OCI-LY3 (cell line): ENCODE results near the gene OR2L8.

ENCODE experiments used
- H2AFZ ChIP-seq: fragments of 200-600, 300-600 bp; shearing (Covaris generic); 2 replicates; pipeline ENCODE4 v1.6.0; 2014; ENCODE audit warnings: antibody characterized with exemption, low read depth, low read length
- H3K27ac ChIP-seq: fragments of 200-600, 300-600 bp; sonication (generic); 2 replicates; pipeline ENCODE4 v1.5.1; 2014; ENCODE audit warnings: mild to moderate bottlenecking, low read length, moderate library complexity, mixed read lengths
- H3K27me3 ChIP-seq: fragments of 200-600, 300-600 bp; sonication (generic); 2 replicates; pipeline ENCODE4 v1.6.1; 2014; ENCODE audit warnings: low read depth, low read length, mixed read lengths
- H3K36me3 ChIP-seq: fragments of 200-600, 300-600 bp; sonication (generic); replicated peaks from 2 replicates; pipeline ENCODE3; 2014; ENCODE audit warnings: low read depth, low read length, mixed read lengths
- H3K4me1 ChIP-seq: fragments of 300-600, 200-600 bp; sonication (generic); 2 replicates; pipeline ENCODE4 v1.6.1; 2014; ENCODE audit warnings: low read length, mixed read lengths
- H3K4me2 ChIP-seq: fragments of 200-600, 300-600 bp; sonication (generic); 2 replicates; pipeline ENCODE4 v1.6.1; 2014; ENCODE audit warnings: low read length, mixed read lengths
- H3K4me3 ChIP-seq: fragments of 300-600, 200-600 bp; sonication (generic); 2 replicates; pipeline ENCODE4 v1.5.1; 2014; ENCODE audit warnings: antibody characterized with exemption, mild to moderate bottlenecking, low read length, moderate library complexity
- H3K79me2 ChIP-seq: fragments of 300-600, 200-600 bp; shearing (Covaris generic); 2 replicates; pipeline ENCODE4 v1.6.1; 2014; ENCODE audit warnings: mild to moderate bottlenecking, low read length, mixed read lengths
- H3K9ac ChIP-seq: fragments of 300-600, 200-600 bp; shearing (Covaris generic); 2 replicates; pipeline ENCODE4 v1.6.0; 2014; ENCODE audit warnings: mild to moderate bottlenecking, low read length, moderate library complexity
- H3K9me3 ChIP-seq: fragments of 200-600, 300-600 bp; shearing (Covaris generic); 2 replicates; pipeline ENCODE4 v1.6.1; 2014; ENCODE audit warnings: low read length, mixed read lengths; ENCODE audit not compliant: insufficient read depth
- H4K20me1 ChIP-seq: fragments of 200-600, 300-600 bp; sonication (generic); 2 replicates; pipeline ENCODE4 v1.6.1; 2016; ENCODE audit warnings: low read length, mixed read lengths; ENCODE audit not compliant: insufficient read depth
- EZH2phosphoT487 ChIP-seq: fragments of 200-600 bp; shearing (Covaris generic); IDR thresholded peaks from 2 replicates; pipeline ENCODE4 v1.6.1; 2018; ENCODE audit warnings: antibody characterized with exemption, mixed run types, low read depth
- TF ChIP-seq, protein P1 (sequence below): fragments of 200-600, 300-600 bp; sonication (generic); IDR thresholded peaks from 2 replicates; pipeline ENCODE4 v1.5.1; 2014; ENCODE audit warnings: antibody characterized with exemption, low read length, low read depth

The OR2L8 gene

GRCh38 chr1:247906504-247907047, 42.1 kb upstream of the OR2L8 start:
- H3K4me3 ChIP-seq, result no peak overlapping the region

DNA sequence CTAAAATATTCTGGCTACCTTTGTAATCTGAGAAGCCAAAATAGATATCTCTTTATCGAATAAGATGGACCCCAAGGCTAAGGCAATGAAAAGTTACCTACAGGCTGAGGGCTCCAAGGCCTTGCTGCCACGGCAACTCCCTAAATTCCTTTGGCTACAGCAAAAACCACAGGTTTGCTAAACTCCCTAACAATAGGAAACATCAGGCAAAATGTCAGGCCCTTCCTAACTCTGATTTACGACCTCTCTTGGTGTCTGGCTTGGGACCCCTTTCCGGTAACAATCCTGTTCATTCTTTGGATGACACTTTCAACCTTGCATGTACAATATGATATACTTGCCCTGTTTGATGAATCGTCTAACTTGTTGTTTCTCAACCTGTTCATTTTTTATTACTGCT, 39.9 kb upstream of the OR2L8 start:
- Histone ChIP-seq H3K36me3 (no peaks in the 10 kb centered on the region), H3K4me2 (no peak overlapping the region), H4K20me1 (no peaks in the 10 kb centered on the region), H2AFZ (no peak overlapping the region), H3K79me2 (no peaks in the 10 kb centered on the region), H3K4me1 (no peaks in the 10 kb centered on the region), H3K9me3 (no peaks in the 10 kb centered on the region), H3K27me3 (no peaks in the 10 kb centered on the region), H3K4me3 (no peak overlapping the region), H3K27ac (no peak overlapping the region), H3K9ac (no peak overlapping the region)
- TF ChIP-seq EZH2phosphoT487, result no peak
- TF ChIP-seq, protein P1, sequence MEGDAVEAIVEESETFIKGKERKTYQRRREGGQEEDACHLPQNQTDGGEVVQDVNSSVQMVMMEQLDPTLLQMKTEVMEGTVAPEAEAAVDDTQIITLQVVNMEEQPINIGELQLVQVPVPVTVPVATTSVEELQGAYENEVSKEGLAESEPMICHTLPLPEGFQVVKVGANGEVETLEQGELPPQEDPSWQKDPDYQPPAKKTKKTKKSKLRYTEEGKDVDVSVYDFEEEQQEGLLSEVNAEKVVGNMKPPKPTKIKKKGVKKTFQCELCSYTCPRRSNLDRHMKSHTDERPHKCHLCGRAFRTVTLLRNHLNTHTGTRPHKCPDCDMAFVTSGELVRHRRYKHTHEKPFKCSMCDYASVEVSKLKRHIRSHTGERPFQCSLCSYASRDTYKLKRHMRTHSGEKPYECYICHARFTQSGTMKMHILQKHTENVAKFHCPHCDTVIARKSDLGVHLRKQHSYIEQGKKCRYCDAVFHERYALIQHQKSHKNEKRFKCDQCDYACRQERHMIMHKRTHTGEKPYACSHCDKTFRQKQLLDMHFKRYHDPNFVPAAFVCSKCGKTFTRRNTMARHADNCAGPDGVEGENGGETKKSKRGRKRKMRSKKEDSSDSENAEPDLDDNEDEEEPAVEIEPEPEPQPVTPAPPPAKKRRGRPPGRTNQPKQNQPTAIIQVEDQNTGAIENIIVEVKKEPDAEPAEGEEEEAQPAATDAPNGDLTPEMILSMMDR, result no peak

More at GRCh38 chr1:247906504-247907047, 42.1 kb upstream of the OR2L8 start:
- Histone ChIP-seq H3K27me3 (no peaks in the 10 kb centered on the region), H3K4me2 (no peak overlapping the region), H3K9me3 (no peaks in the 10 kb centered on the region), H3K9ac (no peak overlapping the region), H4K20me1 (no peaks in the 10 kb centered on the region), H2AFZ (no peak overlapping the region), H3K27ac (no peak overlapping the region), H3K4me1 (no peaks in the 10 kb centered on the region), H3K79me2 (no peaks in the 10 kb centered on the region), H3K36me3 (no peaks in the 10 kb centered on the region)
- TF ChIP-seq EZH2phosphoT487, result no peak
- TF ChIP-seq, protein P1, result no peak

- no peaks in the 10 kb centered on the region for H3K9me3 ChIP-seq
- H4K20me1 ChIP-seq, result no peaks in the 10 kb centered on the region
- H3K27me3 ChIP-seq, result no peaks in the 10 kb centered on the region
- H3K27ac ChIP-seq, result no peak overlapping the region
- H3K36me3 ChIP-seq, result no peaks in the 10 kb centered on the region
- no peaks in the 10 kb centered on the region for H3K4me1 ChIP-seq
- no peak overlapping the region for H2AFZ ChIP-seq
- no peak overlapping the region for H3K4me2 ChIP-seq
- no peaks in the 10 kb centered on the region for H3K79me2 ChIP-seq
- TF ChIP-seq, protein P1, result no peak
- TF ChIP-seq EZH2phosphoT487, result no peak
- H3K4me3 ChIP-seq, result no peak overlapping the region
- H3K9ac ChIP-seq, result no peak overlapping the region
Observed at GRCh38 chr1:247913786-247914185, 34.9 kb upstream of the OR2L8 start.

DNA sequence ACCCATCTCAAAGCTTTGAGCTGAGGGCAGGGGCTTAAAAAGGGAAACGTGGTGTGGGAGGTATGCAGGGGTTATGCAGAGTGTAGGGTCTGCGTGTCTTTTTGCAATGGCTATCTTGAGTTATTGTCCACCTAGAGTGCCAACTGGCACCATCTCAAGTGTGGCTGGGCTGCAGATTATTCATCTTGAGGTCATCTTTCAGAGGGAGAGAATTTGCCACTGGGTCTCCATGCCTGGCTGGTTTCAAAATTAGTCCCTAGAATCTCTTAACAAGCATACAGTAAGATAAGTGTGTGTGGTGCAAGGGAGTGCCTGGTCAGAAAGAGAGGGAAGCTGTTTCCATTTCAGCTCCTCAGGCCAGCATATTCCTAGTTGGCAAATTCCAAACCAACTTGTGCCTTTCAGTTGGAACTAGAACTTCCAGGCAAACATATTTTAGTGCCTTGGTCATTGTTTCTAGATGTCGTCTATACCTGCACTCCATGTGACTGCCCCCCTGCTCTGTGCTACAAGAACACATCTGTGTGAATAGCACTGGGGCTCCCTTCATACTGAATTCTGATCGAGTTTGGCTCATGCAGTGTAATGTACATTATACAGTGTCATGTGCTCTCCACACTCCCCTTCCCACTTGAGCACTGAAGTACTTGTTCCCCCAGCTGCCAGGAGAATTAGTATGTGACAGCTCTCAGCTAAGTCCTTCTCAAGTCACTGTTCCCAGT, 33.6 kb upstream of the OR2L8 start:
- TF ChIP-seq, protein P1, result no peak
- TF ChIP-seq EZH2phosphoT487, result no peak
- no peaks in the 10 kb centered on the region for H4K20me1 ChIP-seq

More for the DNA sequence above, 33.6 kb upstream of the OR2L8 start:
- H3K27me3 ChIP-seq, result no peaks in the 10 kb centered on the region
- no peaks in the 10 kb centered on the region for H3K9me3 ChIP-seq
- no peak overlapping the region for H2AFZ ChIP-seq
- H3K4me2 ChIP-seq, result no peak overlapping the region
- no peaks in the 10 kb centered on the region for H3K4me1 ChIP-seq
- no peaks in the 10 kb centered on the region for H3K79me2 ChIP-seq
- no peaks in the 10 kb centered on the region for H3K36me3 ChIP-seq
- H3K9ac ChIP-seq, result no peak overlapping the region
- H3K4me3 ChIP-seq, result no peak overlapping the region
- no peak overlapping the region for H3K27ac ChIP-seq
